Right lobe of liver (tissue), 6 donors: ENCODE data around the gene PRKAR1B. TPM values are rescaled to one million over a fixed set of nuclear protein-coding genes. Genes with fewer than 3 reads are reported as not detected.

ENCODE experiments used
- ATAC-seq, 4 donors: fragments of 200-7000 bp; cut with Tn5 transposase; one replicate each; pipeline ENCODE4 v1.9.1; 2020; ENCODE audit warnings: mild to moderate bottlenecking in 4 of 4, moderate library complexity in 4 of 4
- DNase-seq, 3 donors: peaks; one replicate each; pipeline ENCODE4 v3.0.0-alpha.2; 2020
- H3K27ac ChIP-seq, 3 donors: fragments of 200-600 bp; one replicate each; pipeline ENCODE4 v1.8.0; 2022
- H3K27me3 ChIP-seq, 2 donors: fragments of 200-600 bp; one replicate each; pipeline ENCODE4 v1.8.0; 2022
- H3K36me3 ChIP-seq, 4 donors: fragments of 200-600 bp; sonication (generic) in 1 of 4; one replicate each; pipeline versions ENCODE4 v1.5.1 to v1.8.0; 2017 to 2022; ENCODE audit warnings: control low read depth in 1 of 4
- H3K4me1 ChIP-seq, 4 donors: fragments of 200-600 bp; sonication (generic) in 1 of 4; one replicate each; pipeline versions ENCODE4 v1.5.1 to v1.8.0; 2017 to 2022; ENCODE audit warnings: control low read depth in 1 of 4
- H3K4me3 ChIP-seq, 3 donors: fragments of 200-600 bp; one replicate each; pipeline ENCODE4 v1.8.0; 2022
- H3K9me3 ChIP-seq, 4 donors: fragments of 200-600 bp; sonication (generic) in 1 of 4; one replicate each; pipeline versions ENCODE4 v1.5.1 to v1.8.0; 2017 to 2022; ENCODE audit warnings: control low read depth in 1 of 4
- CTCF ChIP-seq, 4 donors: fragments of 200-600 bp in 3 of 4; fragments of 450-650 bp in 1 of 4; IDR thresholded peaks; one replicate each; pipeline versions ENCODE4 v1.5.1 to v1.8.0; 2016 to 2022; ENCODE audit warnings: antibody characterized with exemption in 4 of 4, mild to moderate bottlenecking in 2 of 4
- POLR2A ChIP-seq: fragments of 450-650 bp; IDR thresholded peaks from one replicate; pipeline ENCODE4 v1.6.1; 2017; ENCODE audit warnings: antibody characterized with exemption, mild to moderate bottlenecking
- WGBS: methylation state at CpG from one replicate; pipeline ENCODE4 v1.1.6; 2018; ENCODE audit warnings: low coverage, low lambda C conversion rate; ENCODE audit not compliant: insufficient coverage; ENCODE audit errors: missing lambda C conversion rate; 5-methylcytosine and 5-hydroxymethylcytosine counted together
- intact Hi-C, 2 donors: fragments of 100-400 bp; cut with DNase I; formaldehyde crosslinking; loops; one replicate each; pipeline versions ENCODE4 v1.11.2 to v1.14.1; 2022
- total RNA-seq, 6 experiments: library from RNA; depleted of rRNA in 2 of 6; stranded (reverse); fragments of >200 nt in 2 of 6; fragmentation: NEBNext Ultra II Directional in 3 of 6; extraction: Animal tissue kit (Norgen Biotek cat#: 25700) in 3 of 6; gene quantifications; one replicate each; pipeline versions ENCODE4 v1.1.0 to v1.2.4, GENCODE V29; 2016 to 2023
- donor health status: DM: no; HTN: yes; CAD: no.
- donor health status: DM: no; HTN: no; CAD: no.
- donor health status: DM: no; HTN: no; CAD: no.
- donor health status: DM: no; HTN: yes; CAD: no.
- donor health status: DM: no; HTN: yes; CAD: no.

Gene PRKAR1B
- total RNA-seq, 6 experiments from 2014 or later, result 4.7 to 20.8 (median 11.3) TPM

GRCh38 chr7:549066-549890, 177.8 kb downstream of the PRKAR1B start:
- no peaks in the 10 kb centered on the region for H3K36me3 ChIP-seq
- no peak overlapping the region for H3K27ac ChIP-seq
- ATAC-seq (no peak), DNase-seq (no peak)
- intact Hi-C loops, result no loop called here
- H3K27me3 ChIP-seq, result no peaks in the 10 kb centered on the region
- 93% methylated on average over 3 of the region's 43 CpGs for WGBS
- no peak for TF ChIP-seq POLR2A
- no peak for TF ChIP-seq CTCF (IDR thresholded peaks at IDR 0.05)
- no peak overlapping the region for H3K4me3 ChIP-seq
- no peaks in the 10 kb centered on the region for H3K9me3 ChIP-seq
- H3K4me1 ChIP-seq, result no peaks in the 10 kb centered on the region

GRCh38 chr7:548401-548800, 178.7 kb downstream of the PRKAR1B start:
- TF ChIP-seq POLR2A (no peak), CTCF (IDR thresholded peaks at IDR 0.05) (no peak)
- 88% methylated on average over 1 of the region's 11 CpGs for WGBS
- no peaks in the 10 kb centered on the region for H3K36me3 ChIP-seq
- no peak overlapping the region for H3K27ac ChIP-seq
- H3K4me3 ChIP-seq, result no peak overlapping the region
- no peak for ATAC-seq
- H3K9me3 ChIP-seq, result no peaks in the 10 kb centered on the region
- H3K4me1 ChIP-seq, result no peaks in the 10 kb centered on the region
- intact Hi-C loops, result no loop called here
- no peaks in the 10 kb centered on the region for H3K27me3 ChIP-seq
- DNase-seq, result no peak

GRCh38 chr7:545470-545869, 181.6 kb downstream of the PRKAR1B start:
- Histone ChIP-seq H3K36me3 (no peaks in the 10 kb centered on the region), H3K9me3 (no peaks in the 10 kb centered on the region), H3K4me3 (no peak overlapping the region), H3K27me3 (no peaks in the 10 kb centered on the region), H3K27ac (no peak overlapping the region), H3K4me1 (no peaks in the 10 kb centered on the region)
- DNase-seq, result no peak
- no peak for ATAC-seq
- 84% methylated on average over 9 of the region's 16 CpGs for WGBS
- intact Hi-C loops, result no loop called here
- TF ChIP-seq POLR2A (no peak), CTCF (IDR thresholded peaks at IDR 0.05) (no peak)

GRCh38 chr7:544338-545221, 182.5 kb downstream of the PRKAR1B start:
- ATAC-seq (no peak), DNase-seq (no peak)
- H3K4me1 ChIP-seq, result no peaks in the 10 kb centered on the region
- no peaks in the 10 kb centered on the region for H3K36me3 ChIP-seq
- 87% methylated on average over 7 of the region's 18 CpGs for WGBS
- intact Hi-C loops, result no loop called here
- H3K9me3 ChIP-seq, result no peaks in the 10 kb centered on the region
- H3K4me3 ChIP-seq, result no peak overlapping the region
- TF ChIP-seq CTCF (IDR thresholded peaks at IDR 0.05) (no peak), POLR2A (no peak)
- H3K27me3 ChIP-seq, result no peaks in the 10 kb centered on the region
- H3K27ac ChIP-seq, result no peak overlapping the region
